ENCODE results near the gene CASP5. TPM values are rescaled to one million over a fixed set of nuclear protein-coding genes. Genes with fewer than 3 reads are reported as not detected.

CASP5 gene
- total RNA-seq, 1 donor from 2014 or later = not detected

DNA sequence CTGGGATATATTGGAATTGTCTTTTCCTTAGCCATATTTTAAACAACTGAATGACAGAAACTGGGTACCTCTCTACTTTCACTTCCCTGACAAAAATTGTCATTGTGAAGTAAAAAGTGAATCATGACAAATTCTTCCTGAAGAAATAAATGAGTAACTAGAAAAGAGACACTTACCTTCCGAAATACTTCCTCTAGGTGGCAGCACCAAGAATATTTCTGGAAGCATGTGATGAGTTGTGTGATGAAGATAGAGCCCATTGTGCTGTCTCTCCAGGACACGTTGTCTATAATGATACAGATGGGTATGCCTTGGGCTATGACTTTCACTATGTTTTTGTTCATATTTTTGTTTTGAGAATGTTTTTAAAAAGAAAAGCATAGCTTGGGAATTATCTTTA is 76.1 kb downstream of the CASP5 start:
- H3K36me3 Mint-ChIP-seq (ENCODE audit: low read depth) = peaks cover 80% of the 10 kb centered on the region
- H3K4me1 Mint-ChIP-seq (ENCODE audit: low read depth) = peaks cover 6% of the 10 kb centered on the region
- H3K9me3 Mint-ChIP-seq = no peaks in the 10 kb centered on the region
- no peak overlapping the region for H3K27ac Mint-ChIP-seq
- H3K27me3 Mint-ChIP-seq (ENCODE audit: insufficient read depth) = no peaks in the 10 kb centered on the region
- intact Hi-C loops (cut with micrococcal nuclease) = no loop called here
- H3K4me3 Mint-ChIP-seq = no peak overlapping the region
- DNase-seq (ENCODE audit: low spot score) = peak; percentile 12

Other genes starting within 250 kb of the CASP5 start
- not detected in 2 replicates for gene CASP12, start 124.7 kb downstream of the CASP5 start, total RNA-seq
- gene CASP4, start 54.6 kb downstream of the CASP5 start, total RNA-seq = 32.9 and 34.0 TPM in 2 replicates
- 21.1 and 21.4 TPM in 2 replicates for gene CASP1, start 12.0 kb upstream of the CASP5 start, total RNA-seq
- 9.5 and 10.5 TPM in 2 replicates for gene CARD16, start 22.2 kb upstream of the CASP5 start, total RNA-seq
- gene CARD18, start 116.6 kb upstream of the CASP5 start, total RNA-seq = not detected in 2 replicates